Thyroid gland (tissue), 4 donors: ENCODE measurements around the gene PTPA.

Source experiments
- CTCF ChIP-seq, 6 experiments: fragments of 200-600 bp in 3 of 6; fragments of 450-650 bp in 3 of 6; sonication (generic) in 3 of 6; IDR thresholded peaks; one replicate each; pipeline ENCODE4 v1.5.1; 2016 to 2019; ENCODE audit warnings: antibody characterized with exemption in 6 of 6, mild to moderate bottlenecking in 2 of 6, inconsistent platforms in 1 of 6, moderate library complexity in 1 of 6
- POLR2A ChIP-seq, 2 donors: fragments of 450-650 bp; IDR thresholded peaks; one replicate each; pipeline ENCODE4 v1.6.1; 2017; ENCODE audit warnings: antibody characterized with exemption in 2 of 2, mild to moderate bottlenecking in 2 of 2, moderate library complexity in 1 of 2

- TF ChIP-seq POLR2A (IDR thresholded peaks at IDR 0.05) (no peak), CTCF (IDR thresholded peaks at IDR 0.05) (no peak)
These were observed 15.8 kb downstream of the PTPA start for GRCh38 chr9:129126749-129127618.
